PC-9 (cell line): ENCODE results near the gene GULP1. TPM values are rescaled to one million over a fixed set of nuclear protein-coding genes. Genes with fewer than 3 reads are reported as not detected.

Experiments
- BruUV-seq: library from RNA; stranded (reverse); fragments of 400-500 nt; replicated peaks from 2 replicates; lab custom pipeline; 2021; lab: Mats Ljungman, UMichigan
- CTCF ChIA-PET: fragments of 300-600 bp; sonication (Branson Sonifier 250); formaldehyde crosslinking; loops from one replicate; lab custom pipeline; 2022; ENCODE audit warnings: antibody characterized with exemption; lab: Charles Lee
- POLR2A ChIA-PET: fragments of 300-600 bp; sonication (Branson Sonifier 250); formaldehyde crosslinking; loops from one replicate; lab custom pipeline; 2022; ENCODE audit warnings: antibody characterized with exemption; ENCODE audit not compliant: unreplicated experiment; lab: Charles Lee
- DNase-seq, 2 experiments: peaks; one replicate each; pipeline versions ENCODE4 v3.0.0 to v3.0.0-alpha.2; 2015 to 2022; ENCODE audit warnings: mixed read lengths in 1 of 2
- H2AFZ ChIP-seq: fragments of 200-600 bp; sonication (generic); 2 replicates; pipeline ENCODE4 v1.8.1; 2017; ENCODE audit warnings: antibody characterized with exemption
- H3F3A ChIP-seq: fragments of 200-600 bp; sonication (generic); 2 replicates; pipeline ENCODE4 v1.8.1; 2017; ENCODE audit warnings: antibody characterized with exemption, mild to moderate bottlenecking, low read depth; ENCODE audit not compliant: insufficient read depth
- H3K27ac ChIP-seq: fragments of 200-600 bp; sonication (generic); 2 replicates; pipeline ENCODE4 v1.6.1; 2016; ENCODE audit warnings: mixed run types
- H3K27me3 ChIP-seq: fragments of 200-600 bp; sonication (generic); 2 replicates; pipeline ENCODE4 v1.6.1; 2016; ENCODE audit warnings: low read depth, mixed run types; ENCODE audit not compliant: insufficient read depth
- H3K36me3 ChIP-seq: fragments of 200-600 bp; sonication (generic); 2 replicates; pipeline ENCODE4 v1.6.1; 2016; ENCODE audit warnings: low read depth, mixed run types
- H3K4me1 ChIP-seq: fragments of 200-600 bp; sonication (generic); replicated peaks from 2 replicates; pipeline ENCODE4 v1.6.1; 2016; ENCODE audit warnings: mixed run types; ENCODE audit not compliant: insufficient read depth
- H3K4me2 ChIP-seq: fragments of 200-600 bp; sonication (generic); 2 replicates; pipeline ENCODE4 v1.6.1; 2017; ENCODE audit warnings: mixed run types
- H3K4me3 ChIP-seq: fragments of 200-600 bp; sonication (generic); 2 replicates; pipeline ENCODE4 v1.6.1; 2016; ENCODE audit warnings: mixed run types
- H3K79me2 ChIP-seq: fragments of 200-600 bp; sonication (generic); 2 replicates; pipeline ENCODE4 v1.6.1; 2017; ENCODE audit warnings: low read depth, mixed run types
- H3K9me2 ChIP-seq: fragments of 200-600 bp; sonication (generic); 2 replicates; pipeline ENCODE4 v1.8.1; 2017; ENCODE audit warnings: mild to moderate bottlenecking; ENCODE audit not compliant: insufficient read depth
- H3K9me3 ChIP-seq: fragments of 200-600 bp; sonication (generic); 2 replicates; pipeline ENCODE4 v1.8.1; 2016; ENCODE audit warnings: low read depth; ENCODE audit not compliant: insufficient read depth
- H4K20me1 ChIP-seq: fragments of 200-600 bp; sonication (generic); 2 replicates; pipeline ENCODE4 v1.8.1; 2017; ENCODE audit not compliant: insufficient read depth
- EZH2 ChIP-seq: fragments of 200-600 bp; sonication (generic); IDR thresholded peaks from 2 replicates; pipeline ENCODE4 v1.8.0; 2017; ENCODE audit warnings: antibody characterized with exemption, low read depth
- intact Hi-C: fragments of 100-400 bp; cut with micrococcal nuclease; formaldehyde crosslinking; loops from one replicate; pipeline ENCODE4 v1.10.0; 2022; ENCODE audit not compliant: unreplicated experiment
- total RNA-seq: library from RNA; stranded (reverse); gene quantifications from 2 replicates; pipeline ENCODE4 v1.2.3, GENCODE V29; 2021
- TF ChIP-seq, protein P1 (sequence below): fragments of 200-600 bp; sonication (generic); conservative IDR thresholded peaks from 2 replicates; pipeline ENCODE4 v1.6.1; 2017; ENCODE audit warnings: mixed run types, antibody characterized with exemption, mild to moderate bottlenecking, moderate library complexity

Gene GULP1
- total RNA-seq, 1 experiment from 2014 or later, result 38.0 TPM

GRCh38 chr2:188391354-188391753 lies 99.7 kb downstream of the GULP1 start:
- H3K27ac ChIP-seq, result no peak overlapping the region
- H3K4me3 ChIP-seq, result no peak overlapping the region
- BruUV-seq, result no TSS peak
- no peak overlapping the region for H3K4me2 ChIP-seq
- intact Hi-C loops, result no loop called here
- H3K4me1 ChIP-seq, result no peaks in the 10 kb centered on the region
- no peaks in the 10 kb centered on the region for H3K36me3 ChIP-seq
- H2AFZ ChIP-seq, result no peak overlapping the region
- H4K20me1 ChIP-seq, result no peaks in the 10 kb centered on the region
- no peaks in the 10 kb centered on the region for H3K9me3 ChIP-seq
- no peaks in the 10 kb centered on the region for H3K9me2 ChIP-seq
- TF ChIP-seq, protein P1, sequence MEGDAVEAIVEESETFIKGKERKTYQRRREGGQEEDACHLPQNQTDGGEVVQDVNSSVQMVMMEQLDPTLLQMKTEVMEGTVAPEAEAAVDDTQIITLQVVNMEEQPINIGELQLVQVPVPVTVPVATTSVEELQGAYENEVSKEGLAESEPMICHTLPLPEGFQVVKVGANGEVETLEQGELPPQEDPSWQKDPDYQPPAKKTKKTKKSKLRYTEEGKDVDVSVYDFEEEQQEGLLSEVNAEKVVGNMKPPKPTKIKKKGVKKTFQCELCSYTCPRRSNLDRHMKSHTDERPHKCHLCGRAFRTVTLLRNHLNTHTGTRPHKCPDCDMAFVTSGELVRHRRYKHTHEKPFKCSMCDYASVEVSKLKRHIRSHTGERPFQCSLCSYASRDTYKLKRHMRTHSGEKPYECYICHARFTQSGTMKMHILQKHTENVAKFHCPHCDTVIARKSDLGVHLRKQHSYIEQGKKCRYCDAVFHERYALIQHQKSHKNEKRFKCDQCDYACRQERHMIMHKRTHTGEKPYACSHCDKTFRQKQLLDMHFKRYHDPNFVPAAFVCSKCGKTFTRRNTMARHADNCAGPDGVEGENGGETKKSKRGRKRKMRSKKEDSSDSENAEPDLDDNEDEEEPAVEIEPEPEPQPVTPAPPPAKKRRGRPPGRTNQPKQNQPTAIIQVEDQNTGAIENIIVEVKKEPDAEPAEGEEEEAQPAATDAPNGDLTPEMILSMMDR, result no peak
- no peak for TF ChIP-seq EZH2
- no peaks in the 10 kb centered on the region for H3F3A ChIP-seq
- CTCF ChIA-PET, result no interaction called here
- no peak for DNase-seq
- no peaks in the 10 kb centered on the region for H3K27me3 ChIP-seq
- H3K79me2 ChIP-seq, result no peaks in the 10 kb centered on the region
- POLR2A ChIA-PET, result no interaction called here

- DNase-seq, result no peak
- Histone ChIP-seq H3K9me3 (no peaks in the 10 kb centered on the region), H3K4me3 (no peak overlapping the region), H4K20me1 (no peaks in the 10 kb centered on the region), H3K27ac (no peak overlapping the region), H3K4me2 (no peak overlapping the region), H3F3A (no peaks in the 10 kb centered on the region), H3K27me3 (no peaks in the 10 kb centered on the region), H2AFZ (no peak overlapping the region), H3K36me3 (no peaks in the 10 kb centered on the region), H3K79me2 (no peaks in the 10 kb centered on the region), H3K9me2 (no peaks in the 10 kb centered on the region), H3K4me1 (no peaks in the 10 kb centered on the region)
- intact Hi-C loops, result no loop called here
- TF ChIP-seq EZH2, result no peak
- TF ChIP-seq, protein P1, result no peak
- no TSS peak for BruUV-seq
- ChIA-PET CTCF (no interaction called here), POLR2A (no interaction called here)
Measured at GRCh38 chr2:188394931-188395472, 103.3 kb downstream of the GULP1 start.

GRCh38 chr2:188395903-188396689 lies 104.4 kb downstream of the GULP1 start:
- ChIA-PET CTCF (no interaction called here), POLR2A (no interaction called here)
- no peak for DNase-seq
- Histone ChIP-seq H3K4me1 (no peaks in the 10 kb centered on the region), H3K9me2 (no peaks in the 10 kb centered on the region), H3K4me3 (no peak overlapping the region), H3K27me3 (no peaks in the 10 kb centered on the region), H3K4me2 (no peak overlapping the region), H3K36me3 (no peaks in the 10 kb centered on the region), H2AFZ (no peak overlapping the region), H3K9me3 (no peaks in the 10 kb centered on the region), H3F3A (no peaks in the 10 kb centered on the region), H3K79me2 (no peaks in the 10 kb centered on the region), H4K20me1 (no peaks in the 10 kb centered on the region), H3K27ac (no peak overlapping the region)
- TF ChIP-seq, protein P1, result no peak
- TF ChIP-seq EZH2, result no peak
- BruUV-seq, result no TSS peak
- intact Hi-C loops, result no loop called here
